ENCODE results near the gene OPA1.
A peak's percentile ranks its signal among the peaks of the same experiment; 100 is the strongest.

OPA1 gene

GRCh38 chr3:193592841-193593667 is at the start of gene OPA1:
TSS of gene OPA1 (plus strand) at chr3:193593208. CDS start at chr3:193593378, 170 bp downstream.
- peak; percentile 99 for DNase-seq

GRCh38 chr3:193544289-193544688 is 48.7 kb upstream of the OPA1 start:
- DNase-seq = no peak

GRCh38 chr3:193545304-193545703 is 47.7 kb upstream of the OPA1 start:
- DNase-seq = no peak

- no peak for DNase-seq
Observed at GRCh38 chr3:193546129-193546528, 46.9 kb upstream of the OPA1 start.

GRCh38 chr3:193548406-193548805 is 44.6 kb upstream of the OPA1 start:
- no peak for DNase-seq

GRCh38 chr3:193552923-193553322 is 40.1 kb upstream of the OPA1 start:
- DNase-seq = no peak

- no peak for DNase-seq
Observed at GRCh38 chr3:193553586-193553985, 39.4 kb upstream of the OPA1 start.

- no peak for DNase-seq
Observed at GRCh38 chr3:193554811-193555210, 38.2 kb upstream of the OPA1 start, which contains the start of gene ATP13A4. TSS of gene ATP13A4 (minus strand) at chr3:193554895. CDS start at chr3:193554799, 96 bp downstream.

GRCh38 chr3:193556841-193557240 is 36.2 kb upstream of the OPA1 start:
- DNase-seq = no peak

- no peak for DNase-seq
Observed at GRCh38 chr3:193559100-193559499, 33.9 kb upstream of the OPA1 start.

GRCh38 chr3:193560091-193560490 is 32.9 kb upstream of the OPA1 start:
- no peak for DNase-seq

GRCh38 chr3:193560870-193561269 is 32.1 kb upstream of the OPA1 start:
- DNase-seq = no peak

GRCh38 chr3:193563426-193563825 is 29.6 kb upstream of the OPA1 start:
- no peak for DNase-seq

- no peak for DNase-seq
Observed at GRCh38 chr3:193564012-193564411, 29.0 kb upstream of the OPA1 start.

- DNase-seq = no peak
Observed at GRCh38 chr3:193569119-193569518, 23.9 kb upstream of the OPA1 start.

- DNase-seq = peak; percentile 57
Observed at GRCh38 chr3:193572426-193572908, 20.5 kb upstream of the OPA1 start.

- DNase-seq = no peak
Observed at GRCh38 chr3:193573403-193574191, 19.4 kb upstream of the OPA1 start.

- no peak for DNase-seq
Observed at GRCh38 chr3:193574488-193575070, 18.4 kb upstream of the OPA1 start.

- no peak for DNase-seq
Observed at GRCh38 chr3:193585530-193585929, 7.5 kb upstream of the OPA1 start.

GRCh38 chr3:193586526-193586925 is 6.5 kb upstream of the OPA1 start:
- DNase-seq = no peak

GRCh38 chr3:193589129-193589528 is 3.9 kb upstream of the OPA1 start:
- no peak for DNase-seq

- no peak for DNase-seq
Observed at GRCh38 chr3:193589616-193590015, 3.4 kb upstream of the OPA1 start.

- DNase-seq = peak; percentile 79
Observed at GRCh38 chr3:193590088-193590856, 2.7 kb upstream of the OPA1 start.
